Measurements from ENCODE around the gene MACO1. TPM values are rescaled to one million over a fixed set of nuclear protein-coding genes. Genes with fewer than 3 reads are reported as not detected.

The MACO1 gene
- total and polyA plus RNA-seq, 4 donors: 7.9 to 20.7 (median 13.6) TPM

- Histone ChIP-seq H3K36me3 (ENCODE audit: control insufficient read depth in 4 of 4, insufficient read depth in 4 of 4, low read length in 4 of 4) (no peaks in the 10 kb centered on the region), H3K4me3 (no peak overlapping the region), H3K9ac (ENCODE audit: insufficient read depth in 1 of 2, low read length in 2 of 2) (no peak overlapping the region), H3K4me1 (ENCODE audit: control insufficient read depth in 5 of 5, insufficient read depth in 5 of 5, low read length in 5 of 5) (no peaks in the 10 kb centered on the region), H3K27ac (ENCODE audit: low read depth in 1 of 2, low read length in 1 of 2) (no peak overlapping the region), H3K9me3 (ENCODE audit: control insufficient read depth in 4 of 4, insufficient read depth in 3 of 4, low read length in 3 of 4) (no peaks in the 10 kb centered on the region), H3K27me3 (ENCODE audit: control insufficient read depth in 3 of 3, insufficient read depth in 3 of 3, low read length in 2 of 3) (no peaks in the 10 kb centered on the region)
- 82 to 85% methylated on average over 33 of the region's 33 CpGs for WGBS, 2 donors
- DNase-seq (no peak), ATAC-seq (ENCODE audit: insufficient read depth, low FRiP score) (no peak)
- TF ChIP-seq CTCF (IDR thresholded peaks at IDR 0.05; ENCODE audit: control extremely low read depth, extremely low read depth): no peak
Measured at GRCh38 chr1:25517476-25518394, 87.0 kb downstream of the MACO1 start.

GRCh38 chr1:25519624-25520023 lies 88.9 kb downstream of the MACO1 start:
- no peaks in the 10 kb centered on the region for H3K9me3 ChIP-seq (ENCODE audit: control insufficient read depth in 4 of 4, insufficient read depth in 3 of 4, low read length in 3 of 4)
- no peak overlapping the region for H3K4me3 ChIP-seq
- DNase-seq (no peak), ATAC-seq (ENCODE audit: insufficient read depth, low FRiP score) (no peak)
- H3K27me3 ChIP-seq (ENCODE audit: control insufficient read depth in 3 of 3, insufficient read depth in 3 of 3, low read length in 2 of 3): no peaks in the 10 kb centered on the region
- no peak overlapping the region for H3K27ac ChIP-seq (ENCODE audit: low read depth in 1 of 2, low read length in 1 of 2)
- no peak overlapping the region for H3K9ac ChIP-seq (ENCODE audit: insufficient read depth in 1 of 2, low read length in 2 of 2)
- H3K36me3 ChIP-seq (ENCODE audit: control insufficient read depth in 4 of 4, insufficient read depth in 4 of 4, low read length in 4 of 4): no peaks in the 10 kb centered on the region
- H3K4me1 ChIP-seq (ENCODE audit: control insufficient read depth in 5 of 5, insufficient read depth in 5 of 5, low read length in 5 of 5): no peaks in the 10 kb centered on the region
- 85 to 90% methylated on average over 5 of the region's 5 CpGs for WGBS, 2 donors
- no peak for TF ChIP-seq CTCF (IDR thresholded peaks at IDR 0.05; ENCODE audit: control extremely low read depth, extremely low read depth)

- TF ChIP-seq CTCF (IDR thresholded peaks at IDR 0.05; ENCODE audit: control extremely low read depth, extremely low read depth): peak; percentile 69
- WGBS, 2 donors: 17 to 29% methylated on average over 4 of the region's 4 CpGs
- Histone ChIP-seq H3K36me3 (ENCODE audit: control insufficient read depth in 4 of 4, insufficient read depth in 4 of 4, low read length in 4 of 4) (no peaks in the 10 kb centered on the region), H3K4me3 (no peak overlapping the region), H3K9ac (ENCODE audit: insufficient read depth in 1 of 2, low read length in 2 of 2) (no peak overlapping the region), H3K4me1 (ENCODE audit: control insufficient read depth in 5 of 5, insufficient read depth in 5 of 5, low read length in 5 of 5) (no peaks in the 10 kb centered on the region), H3K27me3 (ENCODE audit: control insufficient read depth in 3 of 3, insufficient read depth in 3 of 3, low read length in 2 of 3) (no peaks in the 10 kb centered on the region), H3K27ac (ENCODE audit: low read depth in 1 of 2, low read length in 1 of 2) (no peak overlapping the region), H3K9me3 (ENCODE audit: control insufficient read depth in 4 of 4, insufficient read depth in 3 of 4, low read length in 3 of 4) (peaks cover 0 to 5% (median 1%) of the 10 kb centered on the region in 4 donors)
- ATAC-seq (ENCODE audit: insufficient read depth, low FRiP score) (no peak), DNase-seq (peak; percentile 47 to 76 (median 70))
Measured at GRCh38 chr1:25520446-25521061, 89.9 kb downstream of the MACO1 start.
